ENCODE results near the gene COPS7B. TPM values are rescaled to one million over a fixed set of nuclear protein-coding genes. Genes with fewer than 3 reads are reported as not detected.

The COPS7B gene
- total and polyA plus RNA-seq, 9 of the 15 experiments (the other 6 are each of a cell fraction or from before 2014, with no cell fraction given) = 6.0 to 50.7 (median 21.8) TPM

GRCh38 chr2:231780909-231781797 lies 5.1 kb upstream of the COPS7B start, which contains the start of gene PDE6D (continued):
- no peak for TF ChIP-seq STAT5B (CRISPR knock-in tag; IDR thresholded peaks at IDR 0.05)
- TF ChIP-seq ZNF24 (IDR thresholded peaks at IDR 0.05) = 0 out of 2 replicates have a peak, but pooled peaks have one; percentile 25
- TF ChIP-seq HCFC1 (IDR thresholded peaks at IDR 0.05; ENCODE audit: low read depth, low read length) = peak; percentile 100
- no peak for TF ChIP-seq ELF2 (CRISPR knock-in tag; IDR thresholded peaks at IDR 0.05)
- peak; percentile 45 for TF ChIP-seq C11orf30 (IDR thresholded peaks at IDR 0.05; ENCODE audit: low read depth)
- TF ChIP-seq, protein P1, sequence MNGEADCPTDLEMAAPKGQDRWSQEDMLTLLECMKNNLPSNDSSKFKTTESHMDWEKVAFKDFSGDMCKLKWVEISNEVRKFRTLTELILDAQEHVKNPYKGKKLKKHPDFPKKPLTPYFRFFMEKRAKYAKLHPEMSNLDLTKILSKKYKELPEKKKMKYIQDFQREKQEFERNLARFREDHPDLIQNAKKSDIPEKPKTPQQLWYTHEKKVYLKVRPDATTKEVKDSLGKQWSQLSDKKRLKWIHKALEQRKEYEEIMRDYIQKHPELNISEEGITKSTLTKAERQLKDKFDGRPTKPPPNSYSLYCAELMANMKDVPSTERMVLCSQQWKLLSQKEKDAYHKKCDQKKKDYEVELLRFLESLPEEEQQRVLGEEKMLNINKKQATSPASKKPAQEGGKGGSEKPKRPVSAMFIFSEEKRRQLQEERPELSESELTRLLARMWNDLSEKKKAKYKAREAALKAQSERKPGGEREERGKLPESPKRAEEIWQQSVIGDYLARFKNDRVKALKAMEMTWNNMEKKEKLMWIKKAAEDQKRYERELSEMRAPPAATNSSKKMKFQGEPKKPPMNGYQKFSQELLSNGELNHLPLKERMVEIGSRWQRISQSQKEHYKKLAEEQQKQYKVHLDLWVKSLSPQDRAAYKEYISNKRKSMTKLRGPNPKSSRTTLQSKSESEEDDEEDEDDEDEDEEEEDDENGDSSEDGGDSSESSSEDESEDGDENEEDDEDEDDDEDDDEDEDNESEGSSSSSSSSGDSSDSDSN (IDR thresholded peaks at IDR 0.05; ENCODE audit: borderline replicate concordance in 1 of 2, low read depth in 2 of 2, low read length in 2 of 2) = 0 out of 4 replicates have a peak, but pooled peaks have one; percentile 36 to 50
- TF ChIP-seq ATF1 (CRISPR knock-in tag; IDR thresholded peaks at IDR 0.05) = no peak
- TF ChIP-seq ATF1 (tag; IDR thresholded peaks at IDR 0.05) = peak; percentile 97
- TF ChIP-seq RHOXF2B (CRISPR knock-in tag; conservative IDR thresholded peaks at IDR 0.05) = no peak
- TF ChIP-seq, protein P2, sequence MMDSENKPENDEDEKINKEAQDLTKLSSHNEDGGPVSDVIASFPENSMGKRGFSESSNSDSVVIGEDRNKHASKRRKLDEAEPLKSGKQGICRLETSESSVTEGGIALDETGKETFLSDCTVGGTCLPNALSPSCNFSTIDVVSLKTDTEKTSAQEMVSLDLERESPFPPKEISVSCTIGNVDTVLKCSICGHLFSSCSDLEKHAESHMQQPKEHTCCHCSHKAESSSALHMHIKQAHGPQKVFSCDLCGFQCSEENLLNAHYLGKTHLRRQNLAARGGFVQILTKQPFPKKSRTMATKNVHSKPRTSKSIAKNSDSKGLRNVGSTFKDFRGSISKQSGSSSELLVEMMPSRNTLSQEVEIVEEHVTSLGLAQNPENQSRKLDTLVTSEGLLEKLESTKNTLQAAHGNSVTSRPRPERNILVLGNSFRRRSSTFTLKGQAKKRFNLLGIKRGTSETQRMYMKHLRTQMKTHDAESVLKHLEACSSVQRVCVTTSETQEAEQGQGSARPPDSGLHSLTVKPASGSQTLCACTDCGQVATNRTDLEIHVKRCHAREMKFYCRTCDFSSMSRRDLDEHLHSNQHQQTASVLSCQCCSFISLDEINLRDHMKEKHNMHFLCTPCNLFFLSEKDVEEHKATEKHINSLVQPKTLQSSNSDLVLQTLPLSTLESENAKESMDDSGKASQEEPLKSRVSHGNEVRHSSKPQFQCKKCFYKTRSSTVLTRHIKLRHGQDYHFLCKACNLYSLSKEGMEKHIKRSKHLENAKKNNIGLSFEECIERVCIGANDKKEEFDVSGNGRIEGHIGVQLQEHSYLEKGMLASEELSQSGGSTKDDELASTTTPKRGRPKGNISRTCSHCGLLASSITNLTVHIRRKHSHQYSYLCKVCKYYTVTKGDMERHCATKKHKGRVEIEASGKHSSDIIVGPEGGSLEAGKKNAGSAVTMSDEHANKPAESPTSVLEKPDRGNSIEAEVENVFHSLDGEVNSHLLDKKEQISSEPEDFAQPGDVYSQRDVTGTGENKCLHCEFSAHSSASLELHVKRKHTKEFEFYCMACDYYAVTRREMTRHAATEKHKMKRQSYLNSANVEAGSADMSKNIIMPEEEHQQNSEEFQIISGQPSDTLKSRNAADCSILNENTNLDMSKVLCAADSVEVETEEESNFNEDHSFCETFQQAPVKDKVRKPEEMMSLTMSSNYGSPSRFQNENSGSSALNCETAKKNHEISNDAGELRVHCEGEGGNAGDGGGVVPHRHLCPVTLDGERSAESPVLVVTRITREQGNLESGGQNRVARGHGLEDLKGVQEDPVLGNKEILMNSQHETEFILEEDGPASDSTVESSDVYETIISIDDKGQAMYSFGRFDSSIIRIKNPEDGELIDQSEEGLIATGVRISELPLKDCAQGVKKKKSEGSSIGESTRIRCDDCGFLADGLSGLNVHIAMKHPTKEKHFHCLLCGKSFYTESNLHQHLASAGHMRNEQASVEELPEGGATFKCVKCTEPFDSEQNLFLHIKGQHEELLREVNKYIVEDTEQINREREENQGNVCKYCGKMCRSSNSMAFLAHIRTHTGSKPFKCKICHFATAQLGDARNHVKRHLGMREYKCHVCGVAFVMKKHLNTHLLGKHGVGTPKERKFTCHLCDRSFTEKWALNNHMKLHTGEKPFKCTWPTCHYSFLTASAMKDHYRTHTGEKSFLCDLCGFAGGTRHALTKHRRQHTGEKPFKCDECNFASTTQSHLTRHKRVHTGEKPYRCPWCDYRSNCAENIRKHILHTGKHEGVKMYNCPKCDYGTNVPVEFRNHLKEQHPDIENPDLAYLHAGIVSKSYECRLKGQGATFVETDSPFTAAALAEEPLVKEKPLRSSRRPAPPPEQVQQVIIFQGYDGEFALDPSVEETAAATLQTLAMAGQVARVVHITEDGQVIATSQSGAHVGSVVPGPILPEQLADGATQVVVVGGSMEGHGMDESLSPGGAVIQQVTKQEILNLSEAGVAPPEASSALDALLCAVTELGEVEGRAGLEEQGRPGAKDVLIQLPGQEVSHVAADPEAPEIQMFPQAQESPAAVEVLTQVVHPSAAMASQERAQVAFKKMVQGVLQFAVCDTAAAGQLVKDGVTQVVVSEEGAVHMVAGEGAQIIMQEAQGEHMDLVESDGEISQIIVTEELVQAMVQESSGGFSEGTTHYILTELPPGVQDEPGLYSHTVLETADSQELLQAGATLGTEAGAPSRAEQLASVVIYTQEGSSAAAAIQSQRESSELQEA (IDR thresholded peaks at IDR 0.05; ENCODE audit: low read depth) = no peak
- peak; percentile 98 for TF ChIP-seq ZNF143 (CRISPR knock-in tag; IDR thresholded peaks at IDR 0.05)
- TF ChIP-seq YY1 (IDR thresholded peaks at IDR 0.05; ENCODE audit: borderline replicate concordance in 1 of 3, control insufficient read depth in 1 of 3, extremely low read depth in 1 of 3, insufficient read depth in 3 of 3, insufficient read length in 1 of 3, insufficient replicate concordance in 2 of 3, low read depth in 1 of 3, low read length in 2 of 3) = peak in 2 of 3 experiments; percentile 58 to 63
- TF ChIP-seq MTA1 (IDR thresholded peaks at IDR 0.05; ENCODE audit: borderline replicate concordance) = peak; percentile 94
- no peak for TF ChIP-seq GATAD2A (IDR thresholded peaks at IDR 0.05)
